ENCODE results near the gene EFNA1. TPM values are rescaled to one million over a fixed set of nuclear protein-coding genes. Genes with fewer than 3 reads are reported as not detected.

Gene EFNA1
- total and polyA plus RNA-seq, 2 of the 13 experiments (the other 11 are each of a cell fraction or from before 2014, with no cell fraction given) = 81.8 to 874 TPM

DNA sequence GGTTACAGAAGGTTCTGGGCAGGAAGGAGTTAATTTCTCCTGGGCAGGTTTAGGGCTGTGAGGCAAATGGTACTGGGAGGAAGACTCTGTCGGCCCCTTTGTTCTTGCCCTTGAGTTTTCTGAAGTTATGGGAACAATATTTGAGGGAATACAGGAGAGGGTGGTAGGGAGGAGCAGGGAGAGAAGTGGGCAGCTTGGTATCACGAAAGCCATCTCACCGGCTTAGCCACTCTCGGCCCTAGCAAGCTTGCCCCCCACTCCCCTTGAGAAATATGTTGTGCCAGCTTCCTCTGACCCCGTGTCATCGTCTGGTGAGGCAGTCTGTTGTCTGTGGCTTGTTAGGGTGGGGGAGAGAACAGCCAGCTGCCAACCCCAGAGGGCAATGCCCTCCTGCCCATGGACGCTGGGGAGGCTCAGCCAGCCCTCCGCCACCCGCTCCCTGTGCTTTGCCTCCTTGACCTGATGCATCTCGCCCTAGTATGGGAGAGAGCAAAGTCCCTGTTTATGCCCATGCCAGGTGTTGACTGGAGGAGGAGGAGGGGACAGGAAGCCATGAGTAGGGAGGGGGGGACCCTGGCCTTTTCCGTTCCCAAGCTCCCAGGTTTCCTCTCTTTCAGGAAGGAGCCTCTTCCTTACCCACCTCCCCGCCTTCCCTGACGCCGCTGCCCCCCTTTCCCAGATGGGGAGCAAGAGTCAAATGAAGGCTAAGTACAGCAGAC is 1.2 kb downstream of the EFNA1 start (continued):
- TF ChIP-seq, protein P1, sequence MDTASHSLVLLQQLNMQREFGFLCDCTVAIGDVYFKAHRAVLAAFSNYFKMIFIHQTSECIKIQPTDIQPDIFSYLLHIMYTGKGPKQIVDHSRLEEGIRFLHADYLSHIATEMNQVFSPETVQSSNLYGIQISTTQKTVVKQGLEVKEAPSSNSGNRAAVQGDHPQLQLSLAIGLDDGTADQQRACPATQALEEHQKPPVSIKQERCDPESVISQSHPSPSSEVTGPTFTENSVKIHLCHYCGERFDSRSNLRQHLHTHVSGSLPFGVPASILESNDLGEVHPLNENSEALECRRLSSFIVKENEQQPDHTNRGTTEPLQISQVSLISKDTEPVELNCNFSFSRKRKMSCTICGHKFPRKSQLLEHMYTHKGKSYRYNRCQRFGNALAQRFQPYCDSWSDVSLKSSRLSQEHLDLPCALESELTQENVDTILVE (CRISPR knock-in tag; IDR thresholded peaks at IDR 0.05) = no peak
- no peak for TF ChIP-seq REXO4 (CRISPR knock-in tag; IDR thresholded peaks at IDR 0.05; ENCODE audit: borderline replicate concordance)
- peak; percentile 95 for TF ChIP-seq HNRNPH1 (optimal IDR thresholded peaks at IDR 0.05; ENCODE audit: low read depth, low read length)
- peak; percentile 61 for TF ChIP-seq ZNF205 (CRISPR knock-in tag; IDR thresholded peaks at IDR 0.05)
- TF ChIP-seq ZNF501 (CRISPR knock-in tag; IDR thresholded peaks at IDR 0.05) = 0 out of 2 replicates have a peak, but pooled peaks have one; percentile 12
- TF ChIP-seq KDM5A (IDR thresholded peaks at IDR 0.05; ENCODE audit: borderline replicate concordance, low read length) = no peak; the same call in 1 of the 2 replicates
- TF ChIP-seq, protein P2, sequence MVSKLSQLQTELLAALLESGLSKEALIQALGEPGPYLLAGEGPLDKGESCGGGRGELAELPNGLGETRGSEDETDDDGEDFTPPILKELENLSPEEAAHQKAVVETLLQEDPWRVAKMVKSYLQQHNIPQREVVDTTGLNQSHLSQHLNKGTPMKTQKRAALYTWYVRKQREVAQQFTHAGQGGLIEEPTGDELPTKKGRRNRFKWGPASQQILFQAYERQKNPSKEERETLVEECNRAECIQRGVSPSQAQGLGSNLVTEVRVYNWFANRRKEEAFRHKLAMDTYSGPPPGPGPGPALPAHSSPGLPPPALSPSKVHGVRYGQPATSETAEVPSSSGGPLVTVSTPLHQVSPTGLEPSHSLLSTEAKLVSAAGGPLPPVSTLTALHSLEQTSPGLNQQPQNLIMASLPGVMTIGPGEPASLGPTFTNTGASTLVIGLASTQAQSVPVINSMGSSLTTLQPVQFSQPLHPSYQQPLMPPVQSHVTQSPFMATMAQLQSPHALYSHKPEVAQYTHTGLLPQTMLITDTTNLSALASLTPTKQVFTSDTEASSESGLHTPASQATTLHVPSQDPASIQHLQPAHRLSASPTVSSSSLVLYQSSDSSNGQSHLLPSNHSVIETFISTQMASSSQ (IDR thresholded peaks at IDR 0.05; ENCODE audit: low read depth) = no peak
- TF ChIP-seq, protein P2 (CRISPR knock-in tag; IDR thresholded peaks at IDR 0.05; ENCODE audit: borderline replicate concordance) = peak; percentile 76
- no peak for TF ChIP-seq ZNF605 (CRISPR knock-in tag; IDR thresholded peaks at IDR 0.05)
- no peak; the same call in 1 of the 2 replicates for TF ChIP-seq MEIS1 (CRISPR knock-in tag; IDR thresholded peaks at IDR 0.05; ENCODE audit: borderline replicate concordance)
- TF ChIP-seq, protein P3, sequence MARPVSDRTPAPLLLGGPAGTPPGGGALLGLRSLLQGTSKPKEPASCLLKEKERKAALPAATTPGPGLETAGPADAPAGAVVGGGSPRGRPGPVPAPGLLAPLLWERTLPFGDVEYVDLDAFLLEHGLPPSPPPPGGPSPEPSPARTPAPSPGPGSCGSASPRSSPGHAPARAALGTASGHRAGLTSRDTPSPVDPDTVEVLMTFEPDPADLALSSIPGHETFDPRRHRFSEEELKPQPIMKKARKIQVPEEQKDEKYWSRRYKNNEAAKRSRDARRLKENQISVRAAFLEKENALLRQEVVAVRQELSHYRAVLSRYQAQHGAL (CRISPR knock-in tag; IDR thresholded peaks at IDR 0.05; ENCODE audit: not compliant biosample characterization) = no peak
- peak; percentile 82 for TF ChIP-seq MED8 (CRISPR knock-in tag; IDR thresholded peaks at IDR 0.05; ENCODE audit: insufficient replicate concordance)
- 0 out of 2 replicates have a peak, but pooled peaks have one; percentile 19 for TF ChIP-seq ZNF430 (CRISPR knock-in tag; IDR thresholded peaks at IDR 0.05)
- TF ChIP-seq ARNT2 (CRISPR knock-in tag; IDR thresholded peaks at IDR 0.05; ENCODE audit: low read depth) = no peak
- TF ChIP-seq NPAS2 (CRISPR knock-in tag; IDR thresholded peaks at IDR 0.05; ENCODE audit: borderline replicate concordance) = no peak
- TF ChIP-seq ELF4 (CRISPR knock-in tag; IDR thresholded peaks at IDR 0.05; ENCODE audit: borderline replicate concordance) = no peak
- TF ChIP-seq TCF7 (IDR thresholded peaks at IDR 0.05; ENCODE audit: low read depth) = peak; percentile 22; the same call in 1 of the 2 replicates
- TF ChIP-seq, protein P4, sequence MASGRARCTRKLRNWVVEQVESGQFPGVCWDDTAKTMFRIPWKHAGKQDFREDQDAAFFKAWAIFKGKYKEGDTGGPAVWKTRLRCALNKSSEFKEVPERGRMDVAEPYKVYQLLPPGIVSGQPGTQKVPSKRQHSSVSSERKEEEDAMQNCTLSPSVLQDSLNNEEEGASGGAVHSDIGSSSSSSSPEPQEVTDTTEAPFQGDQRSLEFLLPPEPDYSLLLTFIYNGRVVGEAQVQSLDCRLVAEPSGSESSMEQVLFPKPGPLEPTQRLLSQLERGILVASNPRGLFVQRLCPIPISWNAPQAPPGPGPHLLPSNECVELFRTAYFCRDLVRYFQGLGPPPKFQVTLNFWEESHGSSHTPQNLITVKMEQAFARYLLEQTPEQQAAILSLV (CRISPR knock-in tag; IDR thresholded peaks at IDR 0.05; ENCODE audit: borderline replicate concordance) = peak; percentile 86
- 0 out of 2 replicates have a peak, but pooled peaks have one; percentile 44 for TF ChIP-seq ZNF138 (CRISPR knock-in tag; IDR thresholded peaks at IDR 0.05; ENCODE audit: low read depth)
- TF ChIP-seq, protein P5, sequence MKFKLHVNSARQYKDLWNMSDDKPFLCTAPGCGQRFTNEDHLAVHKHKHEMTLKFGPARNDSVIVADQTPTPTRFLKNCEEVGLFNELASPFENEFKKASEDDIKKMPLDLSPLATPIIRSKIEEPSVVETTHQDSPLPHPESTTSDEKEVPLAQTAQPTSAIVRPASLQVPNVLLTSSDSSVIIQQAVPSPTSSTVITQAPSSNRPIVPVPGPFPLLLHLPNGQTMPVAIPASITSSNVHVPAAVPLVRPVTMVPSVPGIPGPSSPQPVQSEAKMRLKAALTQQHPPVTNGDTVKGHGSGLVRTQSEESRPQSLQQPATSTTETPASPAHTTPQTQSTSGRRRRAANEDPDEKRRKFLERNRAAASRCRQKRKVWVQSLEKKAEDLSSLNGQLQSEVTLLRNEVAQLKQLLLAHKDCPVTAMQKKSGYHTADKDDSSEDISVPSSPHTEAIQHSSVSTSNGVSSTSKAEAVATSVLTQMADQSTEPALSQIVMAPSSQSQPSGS (CRISPR knock-in tag; IDR thresholded peaks at IDR 0.05) = peak; percentile 58; the same call in 1 of the 2 replicates

Measured in HepG2 (cell line).